ENCODE results near the gene EXOC3L4.

The EXOC3L4 gene

DNA sequence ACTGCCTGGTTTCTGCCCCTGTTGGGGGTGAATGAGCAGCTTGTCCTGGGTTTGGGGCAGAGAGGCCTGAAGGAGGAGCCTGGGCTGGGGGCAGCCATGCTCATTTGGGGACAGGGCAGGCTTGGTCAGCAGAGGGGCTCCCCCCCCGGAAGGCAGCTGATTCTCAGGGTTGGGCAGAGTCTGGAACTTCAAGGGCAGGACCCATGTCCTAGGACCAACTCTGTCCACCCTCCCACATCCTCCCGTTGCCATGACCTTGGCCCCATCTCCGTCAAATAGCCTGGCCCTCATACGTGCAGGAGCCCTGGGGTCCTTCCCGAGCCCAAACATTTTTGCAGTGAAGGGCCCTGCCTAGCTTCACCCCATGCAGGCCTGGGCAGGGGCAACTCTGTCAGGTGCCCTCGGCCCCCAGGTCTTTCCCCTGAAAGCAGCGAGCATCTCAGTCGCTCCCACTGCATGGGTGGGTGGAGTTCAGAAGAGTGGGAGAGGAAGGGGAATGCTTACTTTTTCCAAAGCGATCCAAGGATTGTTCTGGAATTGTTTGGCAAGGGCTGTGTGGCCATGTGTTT lies 61.4 kb downstream of the EXOC3L4 start:
- no peak for TF ChIP-seq ZNF274 (IDR thresholded peaks at IDR 0.05; ENCODE audit: low read depth, low read length)
- H3K4me3 ChIP-seq (ENCODE audit: low read length) = no peak overlapping the region

DNA sequence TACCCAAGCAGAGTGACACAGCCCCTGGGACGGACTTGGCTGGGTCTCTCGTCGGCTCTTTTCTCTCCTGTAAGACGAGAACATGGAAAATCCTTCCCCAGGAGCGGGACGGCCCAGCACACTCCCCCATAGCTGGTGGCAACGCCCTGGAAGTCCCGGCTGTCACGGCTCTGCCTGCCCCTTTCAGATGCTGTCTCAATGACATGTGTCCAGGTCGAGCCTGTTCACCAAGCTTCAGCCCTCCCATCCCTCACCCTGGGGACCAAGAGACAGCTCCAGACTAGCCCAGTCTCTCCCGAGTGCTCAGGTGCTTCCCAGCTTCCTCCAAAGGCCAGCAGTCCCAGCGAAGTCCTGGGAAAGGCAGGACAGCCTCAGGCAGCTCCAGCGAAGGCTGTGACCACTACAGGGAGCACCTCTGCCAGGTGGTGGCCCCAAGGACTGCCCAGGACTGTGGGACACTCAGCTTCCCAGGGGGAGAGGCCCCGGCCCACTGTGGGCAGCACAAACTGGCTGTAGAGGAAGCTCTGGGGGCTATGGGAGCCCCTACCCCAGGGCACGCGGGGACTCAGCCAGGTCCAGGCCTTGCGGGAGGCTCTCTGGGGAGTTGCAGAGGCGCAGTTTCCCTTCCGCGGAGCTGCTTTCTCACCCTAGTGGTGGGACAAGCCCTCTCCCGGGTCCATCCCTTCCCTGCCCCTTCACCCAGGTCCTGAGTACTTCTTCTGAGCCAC lies 62.3 kb downstream of the EXOC3L4 start:
- H3K4me3 ChIP-seq (ENCODE audit: low read length) = no peak overlapping the region
- no peak for TF ChIP-seq ZNF274 (IDR thresholded peaks at IDR 0.05; ENCODE audit: low read depth, low read length)

DNA sequence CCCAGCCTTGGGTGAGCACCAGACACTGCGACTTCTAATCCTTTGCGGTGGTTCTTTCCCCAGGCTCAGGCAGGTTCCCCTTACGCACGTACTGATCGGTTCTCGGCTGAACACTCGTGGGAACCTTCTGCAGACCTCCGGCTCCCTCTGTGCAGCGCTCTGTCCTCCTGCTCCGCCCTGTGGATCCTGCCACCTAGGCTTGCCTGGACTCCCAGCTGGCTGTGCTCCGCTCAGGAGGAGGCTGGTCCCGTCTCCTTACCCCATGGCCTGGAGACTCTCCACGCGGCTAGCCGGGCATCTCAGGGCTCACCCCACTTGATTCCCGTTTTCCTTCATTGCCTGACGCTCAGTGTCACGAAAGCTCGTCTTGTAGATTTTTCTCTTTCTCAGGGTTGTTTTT lies 63.4 kb downstream of the EXOC3L4 start:
- TF ChIP-seq ZNF274 (IDR thresholded peaks at IDR 0.05; ENCODE audit: low read depth, low read length) = no peak
- no peak overlapping the region for H3K4me3 ChIP-seq (ENCODE audit: low read length)

DNA sequence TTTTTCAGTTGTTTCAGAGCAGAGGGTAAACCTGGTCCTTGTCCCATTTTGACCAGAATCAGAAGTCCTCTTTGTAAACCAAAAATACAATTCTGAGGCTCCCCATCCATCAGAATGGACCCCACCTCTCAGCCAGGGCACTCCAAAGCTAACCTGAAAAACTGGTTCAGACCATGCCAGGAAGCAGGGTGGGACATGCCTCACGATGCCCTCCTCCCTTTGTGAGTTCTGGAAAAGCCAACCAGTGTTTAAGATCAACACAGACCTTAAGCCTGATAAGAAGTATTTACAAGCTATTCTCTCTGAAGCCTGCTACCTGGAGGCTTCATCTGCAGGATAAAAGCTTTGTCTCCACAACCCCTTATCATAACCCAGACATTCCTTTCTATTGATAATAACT lies 64.2 kb downstream of the EXOC3L4 start:
- no peak overlapping the region for H3K4me3 ChIP-seq (ENCODE audit: low read length)
- no peak for TF ChIP-seq ZNF274 (IDR thresholded peaks at IDR 0.05; ENCODE audit: low read depth, low read length)
